ENCODE results near the gene NFATC3. TPM values are rescaled to one million over a fixed set of nuclear protein-coding genes. Genes with fewer than 3 reads are reported as not detected.

The NFATC3 gene
- polyA plus RNA-seq, 3 donors: 14.3 to 21.8 (median 15.8) TPM

GRCh38 chr16:68077866-68078700 lies 7.1 kb upstream of the NFATC3 start:
- no peaks in the 10 kb centered on the region for H3K27me3 ChIP-seq (ENCODE audit: control insufficient read depth in 2 of 2, insufficient read depth in 2 of 2, low read length in 2 of 2)
- peaks cover 11% of the 10 kb centered on the region for H3K79me2 ChIP-seq (ENCODE audit: insufficient read depth, low read length)
- Mint-ChIP-seq H3K9me3 (no peaks in the 10 kb centered on the region), H3K27ac (peak overlapping the region in 5 of 7 donors; percentile 6 to 90 (median 67)), H3K27me3 (ENCODE audit: low read depth in 3 of 3) (peaks cover 0 to 2% (median 0%) of the 10 kb centered on the region in 3 donors), H3K36me3 (peaks cover 48 to 70% of the 10 kb centered on the region in 2 donors), H3K4me3 (no peak overlapping the region), H3K4me1 (peaks cover 68% of the 10 kb centered on the region)
- TF ChIP-seq CTCF (IDR thresholded peaks at IDR 0.05): no peak
- no peaks in the 10 kb centered on the region for H4K20me1 ChIP-seq (ENCODE audit: insufficient read depth, low read length)
- no peak for DNase-seq
- no peak overlapping the region for H2AFZ ChIP-seq (ENCODE audit: insufficient read depth, low read depth, low read length, poor library complexity, severe bottlenecking)
- H3K4me3 ChIP-seq (replicated peaks in 1 of 3; ENCODE audit: low read depth in 2 of 3, low read length in 3 of 3): no peak overlapping the region
- H3K9me3 ChIP-seq (replicated peaks in 1 of 2; ENCODE audit: control insufficient read depth in 1 of 2, insufficient read depth in 1 of 2, low read length in 2 of 2): no peaks in the 10 kb centered on the region
- H3K36me3 ChIP-seq (replicated peaks in 1 of 2; ENCODE audit: control insufficient read depth in 1 of 2, insufficient read depth in 2 of 2, low read length in 2 of 2): peaks cover 49 to 60% of the 10 kb centered on the region in 2 donors
- WGBS (ENCODE audit: insufficient coverage): 97% methylated on average over 3 of the region's 7 CpGs
- H3K4me2 ChIP-seq (replicated peaks; ENCODE audit: extremely low read depth, low read length, poor library complexity, severe bottlenecking): no peak overlapping the region
- H3K4me1 ChIP-seq (ENCODE audit: control insufficient read depth in 1 of 2, insufficient read depth in 2 of 2, low read length in 2 of 2): peaks cover 62 to 68% of the 10 kb centered on the region in 2 donors
- peak overlapping the region; percentile 65 to 80 for H3K27ac ChIP-seq (ENCODE audit: low read depth in 1 of 2, low read length in 2 of 2)
- H3K9ac ChIP-seq (ENCODE audit: insufficient read depth, low read length, poor library complexity, severe bottlenecking): no peak overlapping the region
- intact Hi-C loops (cut with micrococcal nuclease): no loop called here

- peak overlapping the region; percentile 84 to 93 (median 90) for H3K27ac Mint-ChIP-seq
- no peaks in the 10 kb centered on the region for H3K9me3 Mint-ChIP-seq
- TF ChIP-seq CTCF (IDR thresholded peaks at IDR 0.05): no peak
- peak overlapping the region in 1 of 2 donors; percentile 85 for H3K4me3 Mint-ChIP-seq
- no peaks in the 10 kb centered on the region for H3K27me3 ChIP-seq (ENCODE audit: control insufficient read depth in 2 of 2, insufficient read depth in 2 of 2, low read length in 2 of 2)
- H3K4me1 Mint-ChIP-seq: peaks cover 74% of the 10 kb centered on the region
- intact Hi-C loops (cut with micrococcal nuclease): no loop called here
- peaks cover 45 to 62% of the 10 kb centered on the region in 2 donors for H3K36me3 Mint-ChIP-seq
- H3K27ac ChIP-seq (ENCODE audit: low read depth in 1 of 2, low read length in 2 of 2): peak overlapping the region; percentile 65 to 80
- no peak for DNase-seq
- H3K4me1 ChIP-seq (ENCODE audit: control insufficient read depth in 1 of 2, insufficient read depth in 2 of 2, low read length in 2 of 2): peaks cover 70 to 76% of the 10 kb centered on the region in 2 donors
- no peaks in the 10 kb centered on the region for H4K20me1 ChIP-seq (ENCODE audit: insufficient read depth, low read length)
- H3K9me3 ChIP-seq (replicated peaks in 1 of 2; ENCODE audit: control insufficient read depth in 1 of 2, insufficient read depth in 1 of 2, low read length in 2 of 2): no peaks in the 10 kb centered on the region
- peaks cover 11% of the 10 kb centered on the region for H3K79me2 ChIP-seq (ENCODE audit: insufficient read depth, low read length)
- H3K9ac ChIP-seq (ENCODE audit: insufficient read depth, low read length, poor library complexity, severe bottlenecking): peak overlapping the region; percentile 36
- peak overlapping the region in 1 of 3 experiments; percentile 60 for H3K4me3 ChIP-seq (replicated peaks in 1 of 3; ENCODE audit: low read depth in 2 of 3, low read length in 3 of 3)
- 83% methylated on average over 6 of the region's 8 CpGs for WGBS (ENCODE audit: insufficient coverage)
- H3K4me2 ChIP-seq (replicated peaks; ENCODE audit: extremely low read depth, low read length, poor library complexity, severe bottlenecking): peak overlapping the region; percentile 73
- H3K27me3 Mint-ChIP-seq (ENCODE audit: low read depth in 3 of 3): peaks cover 0 to 2% (median 0%) of the 10 kb centered on the region in 3 donors
- no peak overlapping the region for H2AFZ ChIP-seq (ENCODE audit: insufficient read depth, low read depth, low read length, poor library complexity, severe bottlenecking)
- H3K36me3 ChIP-seq (replicated peaks in 1 of 2; ENCODE audit: control insufficient read depth in 1 of 2, insufficient read depth in 2 of 2, low read length in 2 of 2): peaks cover 44 to 52% of the 10 kb centered on the region in 2 donors
Measured at GRCh38 chr16:68078701-68079375, 6.3 kb upstream of the NFATC3 start.

Data from CD14-positive monocyte (primary cell).